Adipocyte (in vitro differentiated cells): ENCODE results near the gene CRYGC.

ENCODE experiments used
- DNase-seq: peaks from one replicate; pipeline ENCODE4 v3.0.0-alpha.2; 2015; ENCODE audit warnings: low read depth
- H3K27me3 ChIP-seq: replicated peaks from 2 replicates; pipeline ENCODE4 v1.7.0; 2013; ENCODE audit warnings: mild to moderate bottlenecking, low read length, moderate library complexity; ENCODE audit not compliant: control insufficient read depth, insufficient read depth
- H3K36me3 ChIP-seq: 2 replicates; pipeline ENCODE4 v1.7.0; 2013; ENCODE audit warnings: low read length, mild to moderate bottlenecking, moderate library complexity; ENCODE audit not compliant: control insufficient read depth, insufficient read depth, severe bottlenecking
- H3K4me1 ChIP-seq: 2 replicates; pipeline ENCODE4 v1.7.0; 2013; ENCODE audit warnings: mild to moderate bottlenecking, low read length, moderate library complexity; ENCODE audit not compliant: control insufficient read depth, insufficient read depth
- H3K4me3 ChIP-seq: 2 replicates; pipeline ENCODE4 v1.7.0; 2013; ENCODE audit warnings: mild to moderate bottlenecking, low read length, moderate library complexity
- H3K9ac ChIP-seq: 2 replicates; pipeline ENCODE4 v1.7.0; 2013; ENCODE audit warnings: mild to moderate bottlenecking, low read length, moderate library complexity
- H3K9me3 ChIP-seq: 2 replicates; pipeline ENCODE4 v1.7.0; 2013; ENCODE audit warnings: mild to moderate bottlenecking, low read length, moderate library complexity; ENCODE audit not compliant: control insufficient read depth

Gene CRYGC

GRCh38 chr2:208090420-208090819 lies 39.2 kb downstream of the CRYGC start:
- no peak overlapping the region for H3K9ac ChIP-seq
- no peak overlapping the region for H3K4me3 ChIP-seq
- H3K4me1 ChIP-seq, result no peaks in the 10 kb centered on the region
- H3K36me3 ChIP-seq, result no peaks in the 10 kb centered on the region
- H3K27me3 ChIP-seq, result peaks cover 11% of the 10 kb centered on the region
- DNase-seq, result no peak
- H3K9me3 ChIP-seq, result peaks cover 5% of the 10 kb centered on the region

- Histone ChIP-seq H3K27me3 (peaks cover 4% of the 10 kb centered on the region), H3K9ac (no peak overlapping the region), H3K36me3 (no peaks in the 10 kb centered on the region), H3K4me1 (no peaks in the 10 kb centered on the region), H3K4me3 (no peak overlapping the region), H3K9me3 (peaks cover 9% of the 10 kb centered on the region)
- DNase-seq, result no peak
Observed at GRCh38 chr2:208086029-208086428, 43.6 kb downstream of the CRYGC start.

GRCh38 chr2:208083807-208084206 lies 45.8 kb downstream of the CRYGC start:
- no peak for DNase-seq

More at GRCh38 chr2:208083807-208084206, 45.8 kb downstream of the CRYGC start:
- H3K4me3 ChIP-seq, result no peak overlapping the region
- no peak overlapping the region for H3K9ac ChIP-seq
- peaks cover 7% of the 10 kb centered on the region for H3K27me3 ChIP-seq
- H3K36me3 ChIP-seq, result no peaks in the 10 kb centered on the region
- H3K9me3 ChIP-seq, result peaks cover 19% of the 10 kb centered on the region
- no peaks in the 10 kb centered on the region for H3K4me1 ChIP-seq
